GM19351 (cell line): ENCODE data around the gene MARCHF11.

ENCODE experiments used
- ATAC-seq: cut with Tn5 transposase; IDR thresholded peaks from one replicate; pipeline ENCODE4 v1.9.1; 2021; ENCODE audit warnings: mild to moderate bottlenecking, moderate library complexity; ENCODE audit not compliant: unreplicated experiment

Gene MARCHF11, protein sequence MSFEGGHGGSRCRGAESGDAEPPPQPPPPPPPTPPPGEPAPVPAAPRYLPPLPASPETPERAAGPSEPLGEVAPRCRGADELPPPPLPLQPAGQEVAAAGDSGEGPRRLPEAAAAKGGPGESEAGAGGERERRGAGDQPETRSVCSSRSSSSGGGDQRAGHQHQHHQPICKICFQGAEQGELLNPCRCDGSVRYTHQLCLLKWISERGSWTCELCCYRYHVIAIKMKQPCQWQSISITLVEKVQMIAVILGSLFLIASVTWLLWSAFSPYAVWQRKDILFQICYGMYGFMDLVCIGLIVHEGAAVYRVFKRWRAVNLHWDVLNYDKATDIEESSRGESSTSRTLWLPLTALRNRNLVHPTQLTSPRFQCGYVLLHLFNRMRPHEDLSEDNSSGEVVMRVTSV

DNA sequence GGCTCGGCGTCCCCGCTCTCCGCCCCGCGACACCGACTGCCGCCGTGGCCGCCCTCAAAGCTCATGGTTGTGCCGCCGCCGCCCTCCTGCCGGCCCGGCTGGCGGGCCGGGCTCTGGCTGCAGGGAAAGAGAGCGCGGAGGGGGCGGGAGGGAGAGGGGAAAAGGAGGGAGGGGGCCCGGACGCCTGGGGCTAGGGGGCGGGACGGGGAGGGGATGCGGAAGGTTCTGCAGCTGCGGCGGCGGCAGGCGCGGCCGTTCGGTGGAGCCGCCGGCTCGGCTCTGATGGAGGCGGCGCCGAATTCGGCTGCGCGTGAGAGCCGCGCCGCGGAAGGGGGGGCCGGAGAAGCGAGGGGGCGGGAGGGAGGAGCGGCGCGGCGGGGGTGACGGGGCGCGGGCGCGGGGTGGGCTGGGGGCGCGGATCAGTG lies at the start of gene MARCHF11:
MARCHF11 (minus strand) TSS at position 281 of the 425 bp plus-strand sequence; CDS start at position 65, 216 bp downstream.
- no peak for ATAC-seq

DNA sequence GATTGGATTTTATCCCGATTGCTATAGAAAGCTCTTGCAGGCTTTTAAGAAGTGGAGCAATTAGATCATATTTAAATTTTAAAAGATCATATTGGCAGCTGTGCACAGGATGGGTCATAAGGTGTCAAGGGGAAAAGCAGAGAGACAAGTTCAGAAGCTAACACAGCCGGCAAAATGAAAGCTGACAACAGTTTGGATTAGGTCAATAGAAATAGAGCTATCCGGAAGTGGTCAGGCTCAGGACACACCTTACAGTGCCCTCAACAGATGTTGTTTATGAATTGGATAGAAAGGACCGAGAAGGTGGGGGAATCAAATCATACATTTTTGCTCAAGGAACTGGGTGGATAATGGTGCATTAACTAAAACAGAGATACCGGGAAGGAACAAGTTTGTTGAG lies 46.3 kb upstream of the MARCHF11 start:
- ATAC-seq = no peak

DNA sequence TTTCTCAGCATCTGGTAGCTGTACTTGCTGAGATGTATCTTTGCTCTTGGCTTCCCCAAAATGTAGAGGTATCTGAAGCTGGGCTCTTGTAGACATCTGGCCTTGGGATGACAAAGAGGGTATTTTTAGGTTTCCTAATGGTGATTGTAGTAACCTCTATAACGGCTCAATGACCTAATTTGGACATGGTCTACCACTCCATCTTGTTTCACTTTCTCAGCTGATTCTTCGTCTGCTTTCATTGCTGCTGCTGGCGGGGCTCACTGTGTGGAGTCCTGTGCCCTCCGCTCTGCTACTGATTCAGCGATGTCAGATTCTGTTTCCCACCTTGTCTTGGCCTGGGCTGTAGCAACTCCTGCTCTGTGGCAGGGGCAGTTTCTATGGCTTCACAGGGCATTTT lies 12.7 kb upstream of the MARCHF11 start:
- no peak for ATAC-seq

DNA sequence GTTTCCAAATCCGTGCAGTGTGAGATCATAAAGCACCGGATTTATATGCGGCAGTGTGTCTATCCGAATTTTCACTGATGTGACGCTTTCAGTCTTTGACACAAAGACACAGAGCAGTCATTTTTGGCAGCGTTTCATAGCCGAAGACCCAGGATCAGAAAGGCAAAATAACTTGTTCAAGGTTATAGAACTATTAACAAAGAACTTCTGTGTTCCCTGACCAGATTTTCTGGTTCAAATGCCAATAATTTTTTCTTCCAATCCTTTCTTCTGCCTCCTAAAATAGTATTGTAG lies 1.1 kb upstream of the MARCHF11 start:
- no peak for ATAC-seq

DNA sequence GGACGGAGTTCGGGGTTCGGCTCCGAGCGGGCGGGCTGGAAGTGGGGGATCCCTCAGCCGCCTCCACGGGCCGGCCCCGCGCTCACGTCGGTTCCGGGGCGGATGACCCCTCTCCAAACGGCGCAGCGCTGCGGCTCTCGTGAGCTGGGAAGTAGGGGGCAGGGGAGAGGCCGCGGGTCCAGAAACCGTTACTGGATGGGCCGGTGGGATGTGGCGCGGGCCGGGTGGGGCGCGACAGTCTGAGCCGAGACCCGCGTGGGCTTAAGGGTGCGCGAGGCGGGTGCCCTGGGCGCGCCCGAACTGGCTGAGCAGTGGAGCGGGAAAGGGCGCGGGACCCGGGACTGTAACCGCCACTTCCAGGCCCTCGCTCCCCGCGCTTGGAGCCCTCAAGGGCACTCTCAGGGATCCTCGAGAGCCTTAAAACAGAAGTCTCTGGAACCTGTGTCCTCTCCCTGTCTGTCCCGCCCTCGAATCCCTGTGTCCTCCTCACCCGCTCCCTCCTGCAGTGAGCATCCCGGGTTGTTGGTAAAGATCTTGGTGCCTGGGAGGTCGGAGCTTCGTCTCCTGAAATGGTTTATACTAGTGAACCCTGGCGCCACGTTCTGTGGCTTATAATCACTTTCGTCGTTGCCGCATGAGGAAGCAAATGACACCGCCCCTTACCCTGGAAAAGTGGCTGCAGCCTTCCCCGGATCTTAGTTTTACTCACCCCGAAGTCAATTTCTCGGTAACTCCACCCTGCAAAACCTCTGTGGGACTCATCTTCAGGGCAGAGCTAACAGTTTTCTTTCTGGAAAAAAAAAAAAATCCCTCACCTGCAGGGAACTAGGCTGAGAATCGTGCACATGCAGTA lies 571 bp upstream of the MARCHF11 start:
- ATAC-seq = no peak

DNA sequence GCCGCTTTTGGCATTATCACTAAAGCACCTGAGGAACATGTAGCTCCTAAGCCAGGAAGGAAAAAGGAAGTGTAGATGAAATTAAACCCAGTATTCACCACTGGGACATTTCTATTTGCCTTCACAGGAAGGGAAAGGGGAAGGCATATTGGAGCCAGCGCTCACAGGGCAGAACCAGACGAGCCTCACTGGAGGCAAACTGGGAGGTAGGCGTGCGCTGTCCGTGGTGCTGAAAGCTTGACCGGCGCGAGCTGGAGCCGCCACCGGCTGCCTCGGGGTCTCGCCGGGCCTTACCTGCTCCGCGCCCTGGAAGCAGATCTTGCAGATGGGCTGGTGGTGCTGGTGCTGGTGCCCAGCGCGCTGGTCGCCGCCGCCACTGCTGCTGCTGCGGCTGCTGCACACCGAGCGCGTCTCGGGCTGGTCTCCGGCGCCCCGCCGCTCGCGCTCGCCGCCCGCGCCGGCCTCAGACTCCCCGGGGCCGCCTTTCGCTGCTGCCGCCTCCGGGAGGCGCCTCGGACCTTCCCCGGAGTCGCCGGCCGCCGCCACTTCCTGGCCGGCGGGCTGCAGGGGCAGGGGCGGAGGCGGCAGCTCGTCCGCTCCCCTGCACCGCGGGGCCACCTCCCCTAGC lies 732 bp downstream of the MARCHF11 start:
- ATAC-seq = no peak

DNA sequence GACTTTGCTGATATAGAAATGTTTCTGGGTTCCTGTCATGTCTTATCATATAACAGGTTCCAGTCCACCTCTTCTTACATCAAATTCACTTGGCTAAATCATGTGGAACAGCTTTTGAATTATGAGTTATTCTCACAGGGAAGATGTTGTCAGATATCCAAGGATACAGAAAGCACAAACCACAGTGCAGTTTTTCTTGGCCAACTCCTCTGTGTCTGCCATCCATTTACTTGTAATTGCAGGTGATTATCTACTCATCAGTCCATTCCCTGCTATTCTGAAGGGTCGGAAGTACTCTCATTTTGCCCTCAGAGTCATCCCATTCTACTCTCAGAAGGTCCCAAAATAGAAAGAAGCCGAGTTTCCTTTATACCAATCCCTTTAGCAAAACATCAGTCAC lies 10.0 kb downstream of the MARCHF11 start:
- no peak for ATAC-seq

DNA sequence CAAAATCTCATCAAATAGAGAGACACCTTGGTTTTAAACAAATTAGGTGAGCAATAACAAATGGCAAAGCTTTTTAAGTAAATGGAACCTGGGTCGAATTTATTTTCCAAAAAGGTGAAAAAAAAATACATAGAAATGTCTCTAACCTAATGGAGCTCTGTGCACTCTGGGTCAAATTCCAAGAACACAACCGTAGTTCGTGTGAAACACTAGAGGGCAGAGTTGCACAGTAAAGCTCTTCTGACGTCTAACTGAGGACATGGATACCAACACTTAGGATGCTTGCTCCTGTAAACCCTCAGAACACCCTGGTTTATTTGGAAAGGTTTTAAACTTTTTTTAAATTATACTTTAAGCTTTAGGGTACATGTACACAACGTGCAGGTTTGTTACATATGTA lies 18.9 kb downstream of the MARCHF11 start:
- peak; percentile 97 for ATAC-seq

DNA sequence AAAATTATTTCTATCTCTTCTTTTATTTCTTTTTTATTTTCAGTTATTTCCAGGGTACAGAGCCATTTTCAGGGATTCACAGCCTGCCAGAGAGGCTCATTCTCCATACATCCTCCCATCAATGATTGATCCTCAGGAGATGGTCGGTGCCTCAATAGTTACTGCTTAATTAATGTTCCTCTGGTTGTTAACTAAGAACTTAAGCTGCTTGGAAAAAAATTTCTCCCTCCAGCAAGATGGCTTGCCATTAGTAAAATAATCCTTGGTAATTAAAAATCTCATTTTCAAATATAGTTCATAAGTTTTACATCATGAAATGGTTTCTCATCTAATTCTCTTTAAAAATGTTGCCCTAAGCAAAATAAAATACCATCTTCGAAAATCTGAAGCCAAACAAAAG lies 20.0 kb downstream of the MARCHF11 start:
- no peak for ATAC-seq

DNA sequence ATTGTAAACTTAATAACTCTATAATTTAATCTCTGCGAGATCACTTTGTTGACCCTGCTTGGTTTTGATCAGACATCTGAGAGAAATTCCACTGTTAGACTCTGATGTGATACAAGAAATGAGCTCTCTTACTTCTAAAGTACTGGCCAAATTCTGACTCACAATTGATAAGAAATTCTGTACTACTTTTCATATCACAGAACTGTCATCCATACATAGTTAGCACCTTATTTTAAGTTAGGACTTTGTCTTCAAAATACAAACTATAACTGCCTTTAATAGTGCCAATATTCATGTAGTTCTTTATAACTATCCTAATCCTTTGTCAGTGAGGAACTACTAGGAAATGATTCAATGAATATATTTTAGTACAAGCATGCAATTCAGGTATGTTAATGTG lies 23.4 kb downstream of the MARCHF11 start:
- ATAC-seq = no peak

DNA sequence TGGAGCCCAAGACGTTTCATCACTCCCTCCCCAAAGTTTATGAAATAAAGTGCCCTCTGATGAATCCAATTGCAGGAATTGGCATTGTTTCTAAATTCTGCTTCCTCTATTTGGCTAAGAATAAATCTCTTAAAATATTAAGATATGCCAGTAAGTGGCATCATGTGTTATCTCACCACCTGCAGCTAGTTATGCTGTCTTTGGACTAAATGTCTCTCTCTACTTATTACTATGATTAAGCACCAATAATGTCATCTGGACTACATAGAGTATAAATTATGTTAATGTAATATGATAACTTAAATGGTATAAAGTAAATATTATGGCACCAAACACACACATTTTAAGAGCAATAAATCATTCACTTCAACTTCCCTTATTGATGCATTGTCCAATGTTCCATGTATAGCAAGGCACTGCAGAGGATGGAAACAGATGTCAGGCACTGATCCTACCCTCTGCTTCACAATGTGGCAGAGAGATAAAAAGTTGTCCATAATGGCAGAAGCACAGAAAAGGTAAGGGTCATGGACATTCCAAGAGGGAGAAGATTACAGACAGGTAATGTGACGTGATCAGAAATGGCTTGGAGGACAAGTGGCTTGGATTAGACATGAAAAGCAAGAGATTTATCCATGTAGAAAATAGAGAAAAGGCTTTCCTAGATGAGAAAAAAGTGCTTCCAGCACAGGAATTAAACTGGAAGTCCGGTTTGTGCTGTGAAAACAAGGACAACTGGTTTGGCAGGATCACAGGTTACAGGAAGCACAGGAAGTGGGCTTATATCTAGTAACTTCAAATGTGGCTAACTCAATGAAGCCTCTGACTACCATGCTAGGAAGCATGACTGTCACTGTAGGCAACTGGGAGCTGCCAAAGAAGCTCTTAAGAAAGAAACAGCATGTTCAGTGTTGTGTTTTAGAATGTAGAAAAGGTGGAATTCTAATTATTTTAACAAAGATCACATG lies 26.7 kb downstream of the MARCHF11 start:
- no peak for ATAC-seq

DNA sequence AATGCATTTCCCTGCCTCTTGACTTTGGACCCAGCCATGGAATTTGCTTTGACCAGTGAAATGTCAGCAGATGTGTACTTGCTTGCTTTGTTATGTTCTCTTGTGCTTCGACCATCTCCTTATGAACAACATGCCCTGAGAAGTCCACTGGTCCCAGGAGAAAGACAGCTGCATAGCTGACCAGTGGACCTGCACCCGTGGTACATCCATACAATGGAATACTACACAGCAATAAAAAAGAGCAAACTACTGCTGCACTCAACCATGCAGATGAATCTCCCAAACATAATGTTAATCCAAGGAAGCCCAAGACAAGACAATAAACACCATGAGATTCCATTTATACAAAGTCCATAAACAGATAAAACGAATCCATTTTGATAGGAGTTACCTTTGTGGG lies 30.0 kb downstream of the MARCHF11 start:
- ATAC-seq = no peak

DNA sequence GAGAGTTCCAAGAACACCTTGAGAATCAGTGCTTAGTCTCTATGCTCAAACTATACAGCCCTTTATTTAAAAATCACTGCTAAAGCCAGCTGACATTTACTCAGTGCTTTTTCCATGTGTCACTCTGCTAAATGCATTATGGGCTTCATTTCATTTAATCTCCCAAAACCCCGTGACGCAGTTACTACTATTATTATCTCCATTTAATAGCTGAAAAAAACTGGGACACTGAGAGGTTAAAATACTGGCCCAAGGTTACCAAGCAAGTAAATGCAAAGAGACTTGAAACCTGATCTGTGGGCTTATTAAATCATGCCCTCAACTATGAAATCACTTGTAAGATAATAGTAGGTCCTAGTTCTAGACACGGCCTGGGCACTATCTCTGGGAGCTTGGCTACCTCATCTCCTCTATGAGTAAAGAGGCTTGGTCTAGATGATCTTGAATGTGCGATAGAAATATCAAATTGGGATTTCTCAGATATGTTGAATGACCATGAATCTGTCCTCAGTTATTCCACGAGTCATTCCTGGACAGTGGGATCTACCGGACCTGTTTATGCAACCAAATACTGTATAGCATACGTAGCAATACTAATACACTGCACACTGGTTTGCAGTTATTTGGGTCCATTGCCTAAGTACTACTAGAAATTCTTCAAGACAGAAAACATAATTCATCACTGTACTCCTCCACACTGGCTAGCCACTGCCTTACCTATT lies 32.3 kb downstream of the MARCHF11 start:
- no peak for ATAC-seq

DNA sequence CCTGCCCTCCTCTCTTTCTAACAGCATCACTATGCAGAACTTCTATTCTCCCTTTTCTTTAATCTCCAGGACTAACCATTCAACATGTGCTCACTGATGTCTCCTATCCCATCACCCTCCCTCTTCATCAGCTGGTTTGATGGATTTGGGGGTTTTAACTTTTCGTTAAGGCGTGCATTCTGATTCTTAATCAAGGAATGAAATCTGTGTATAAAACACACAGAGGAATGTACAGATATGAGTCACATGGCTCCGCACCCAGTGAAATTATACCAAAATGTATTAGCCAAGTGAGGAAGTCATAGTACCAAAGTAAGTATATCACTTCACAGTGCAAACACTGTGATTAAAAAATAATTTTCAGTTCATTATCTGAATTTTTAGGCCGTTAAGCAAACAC lies 35.2 kb downstream of the MARCHF11 start:
- ATAC-seq = no peak

DNA sequence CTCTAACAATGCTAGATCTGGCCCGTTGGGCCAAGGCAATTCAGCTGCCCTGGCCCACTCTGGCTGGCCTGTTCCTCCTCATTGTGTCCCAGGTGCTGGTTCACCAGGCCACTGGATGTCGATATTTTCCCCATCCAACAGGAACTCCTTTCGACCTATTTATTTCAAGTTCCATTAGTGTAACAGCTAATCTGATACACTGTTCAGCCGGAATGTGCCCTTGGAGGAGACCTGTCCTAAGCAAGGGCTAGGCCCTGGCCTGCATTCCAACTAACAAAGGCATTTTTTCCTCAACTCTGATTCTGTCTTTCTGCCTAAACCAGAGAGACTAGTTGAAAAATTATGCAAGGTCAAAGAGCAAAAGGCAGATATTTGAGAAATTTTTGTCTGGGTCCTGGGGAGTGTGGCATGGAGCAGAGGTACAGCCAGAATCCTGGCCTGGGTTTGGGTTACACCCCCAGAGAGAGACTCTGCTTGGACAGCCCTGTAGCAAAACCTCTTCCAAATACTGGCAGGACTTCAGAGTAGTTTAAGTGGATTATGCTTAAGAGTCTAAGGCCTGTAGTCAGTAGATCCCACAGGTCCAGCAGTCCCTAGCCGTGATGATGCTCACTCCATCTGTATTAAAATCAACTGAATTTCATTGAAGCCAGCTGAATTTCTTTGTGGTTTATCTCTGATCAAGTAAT lies 36.1 kb downstream of the MARCHF11 start:
- no peak for ATAC-seq

DNA sequence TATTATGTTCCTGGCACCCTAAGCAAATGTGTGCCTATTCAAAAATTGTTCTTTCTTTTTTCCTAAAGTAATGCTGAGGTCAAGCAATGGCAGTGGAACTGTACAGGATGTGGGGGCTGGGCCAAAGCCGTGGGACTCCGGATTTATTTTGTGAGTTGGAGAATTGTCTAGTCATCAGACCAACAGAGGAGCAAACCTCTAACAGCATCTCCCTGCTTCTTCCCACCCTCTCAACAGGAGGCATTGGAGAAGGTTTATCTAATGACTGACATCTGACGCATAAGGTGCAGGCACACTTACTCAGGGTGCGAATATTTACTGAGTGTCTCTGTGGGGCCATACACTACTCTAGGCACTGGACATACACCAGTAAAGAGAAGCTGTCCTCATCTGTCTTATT lies 38.6 kb downstream of the MARCHF11 start:
- no peak for ATAC-seq

DNA sequence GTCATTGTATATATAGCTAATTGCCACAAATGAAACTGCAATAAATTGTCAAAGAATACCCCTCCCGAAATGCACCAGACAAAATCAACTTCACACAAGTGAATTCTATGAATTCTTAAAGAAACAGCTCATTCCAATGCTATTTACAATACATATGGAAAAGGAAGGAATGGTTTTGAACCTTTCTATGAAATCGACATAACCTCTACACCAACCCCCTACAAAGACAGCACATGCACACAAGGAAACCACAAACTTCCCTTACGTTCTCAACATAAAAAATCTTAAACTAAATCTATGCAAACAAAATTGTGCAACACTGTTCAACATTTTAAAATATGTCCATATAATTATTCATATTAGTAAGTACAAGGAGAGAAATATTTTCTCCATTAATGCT lies 39.2 kb downstream of the MARCHF11 start:
- no peak for ATAC-seq

DNA sequence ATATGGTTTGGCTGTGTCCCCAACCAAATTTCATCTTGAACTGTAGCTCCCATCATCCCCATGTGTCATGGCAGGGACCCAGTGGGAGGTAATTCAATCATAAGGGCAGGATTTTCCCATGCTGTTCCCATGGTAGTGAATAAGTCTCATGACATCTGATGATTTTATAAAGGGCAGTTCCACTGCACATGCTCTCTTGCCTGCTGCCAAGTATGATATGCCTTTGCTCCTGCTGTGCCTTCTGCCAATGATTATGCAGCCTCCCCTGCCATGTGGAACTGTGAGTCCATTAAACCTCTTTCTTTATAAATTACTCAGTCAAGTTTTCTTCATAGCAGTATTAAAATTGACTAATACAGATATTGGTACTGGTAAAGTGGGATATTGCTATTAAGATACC lies 42.4 kb downstream of the MARCHF11 start:
- no peak for ATAC-seq

DNA sequence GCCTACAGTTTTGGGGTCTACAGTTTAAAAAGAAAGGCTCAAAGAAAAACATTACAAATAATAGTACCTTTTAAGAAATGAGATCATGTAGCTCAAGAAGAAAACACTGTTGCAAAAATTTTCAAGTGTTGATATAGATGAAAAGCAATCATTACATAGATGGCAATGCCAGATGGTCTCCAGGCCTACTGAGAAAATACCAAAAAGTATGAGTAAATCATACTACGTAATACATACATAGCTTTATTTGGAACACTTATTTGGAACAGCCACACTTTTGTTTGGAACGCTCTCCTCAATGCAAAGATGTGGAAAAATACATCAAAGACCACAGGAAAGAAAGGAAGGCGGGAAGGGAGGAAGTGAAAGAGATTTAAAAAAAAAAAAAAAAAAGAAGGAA lies 44.1 kb downstream of the MARCHF11 start:
- ATAC-seq = no peak
